Esophagus squamous epithelium (tissue), 5 donors: ENCODE data around the gene PHLDB2. TPM values are rescaled to one million over a fixed set of nuclear protein-coding genes. Genes with fewer than 3 reads are reported as not detected.

Experiments used
- DNase-seq: peaks from one replicate; lab custom pipeline; 2025; lab: John Stamatoyannopoulos, UW
- H3K27ac ChIP-seq, 4 donors: fragments of 200-600 bp; sonication (generic); one replicate each; pipeline ENCODE4 v1.5.1; 2016 to 2019; ENCODE audit warnings: mild to moderate bottlenecking in 1 of 4
- H3K27me3 ChIP-seq, 4 donors: fragments of 200-600 bp; sonication (generic); 1 replicate in 3 of 4; 2 replicates in 1 of 4; pipeline versions ENCODE4 v1.5.1 to v1.6.0; 2017 to 2021; ENCODE audit warnings: antibody characterized with exemption in 1 of 4
- H3K36me3 ChIP-seq, 3 donors: fragments of 200-600 bp; sonication (generic); one replicate each; pipeline ENCODE4 v1.5.1; 2016 to 2019
- H3K4me1 ChIP-seq, 3 donors: fragments of 200-600 bp; sonication (generic); one replicate each; pipeline ENCODE4 v1.5.1; 2017 to 2019
- H3K4me3 ChIP-seq, 4 donors: fragments of 200-600 bp; sonication (generic); 1 replicate in 3 of 4; 2 replicates in 1 of 4; pipeline ENCODE4 v1.5.1; 2016 to 2019; ENCODE audit warnings: mild to moderate bottlenecking in 2 of 4, moderate library complexity in 1 of 4
- H3K9me3 ChIP-seq, 3 donors: fragments of 200-600 bp; sonication (generic); one replicate each; pipeline ENCODE4 v1.5.1; 2016 to 2019
- CTCF ChIP-seq, 6 experiments: fragments of 450-650 bp in 4 of 6; fragments of 200-600 bp in 2 of 6; sonication (generic) in 2 of 6; IDR thresholded peaks; one replicate each; pipeline ENCODE4 v1.5.1; 2016 to 2019; ENCODE audit warnings: antibody characterized with exemption in 6 of 6, mild to moderate bottlenecking in 4 of 6, moderate library complexity in 4 of 6
- POLR2A ChIP-seq, 4 donors: fragments of 450-650 bp; IDR thresholded peaks; one replicate each; pipeline ENCODE4 v1.6.1; 2017; ENCODE audit warnings: antibody characterized with exemption in 4 of 4, mild to moderate bottlenecking in 4 of 4, moderate library complexity in 3 of 4
- WGBS, 2 donors: methylation state at CpG; one replicate each; pipeline ENCODE4 v1.1.5; 2018; 5-methylcytosine and 5-hydroxymethylcytosine counted together
- intact Hi-C: fragments of 100-400 bp; cut with DNase I; formaldehyde crosslinking; loops from one replicate; pipeline ENCODE4 v1.15.0; 2022
- total RNA-seq, 4 donors: library from RNA; depleted of rRNA; stranded (reverse); fragments of >200 nt; gene quantifications; one replicate each; pipeline ENCODE4 v1.1.0, GENCODE V29; 2016
- donor health status: DM: yes; HTN: yes; CAD: no.

PHLDB2 gene
- total RNA-seq, 4 donors from 2014 or later, result 5.6 to 37.8 (median 19.2) TPM

GRCh38 chr3:111949712-111950111, 90.6 kb downstream of the PHLDB2 start:
- Histone ChIP-seq H3K36me3 (peaks cover 0 to 21% (median 4%) of the 10 kb centered on the region in 3 donors), H3K9me3 (no peaks in the 10 kb centered on the region), H3K27ac (no peak overlapping the region), H3K4me3 (no peak overlapping the region), H3K27me3 (no peaks in the 10 kb centered on the region), H3K4me1 (peaks cover 0 to 12% (median 3%) of the 10 kb centered on the region in 3 donors)
- DNase-seq, result no peak
- 78 to 92% methylated on average over 3 of the region's 3 CpGs for WGBS, 2 donors
- TF ChIP-seq CTCF (IDR thresholded peaks at IDR 0.05), result no peak
- intact Hi-C loops, result no loop called here

- DNase-seq, result no peak
- no peak for TF ChIP-seq CTCF (IDR thresholded peaks at IDR 0.05)
- no peak for TF ChIP-seq POLR2A (IDR thresholded peaks at IDR 0.05)
- intact Hi-C loops, result no loop called here
- peaks cover 0 to 24% (median 4%) of the 10 kb centered on the region in 3 donors for H3K36me3 ChIP-seq
- H3K27me3 ChIP-seq, result no peaks in the 10 kb centered on the region
- H3K9me3 ChIP-seq, result no peaks in the 10 kb centered on the region
- H3K27ac ChIP-seq, result no peak overlapping the region
- peaks cover 0 to 13% (median 3%) of the 10 kb centered on the region in 3 donors for H3K4me1 ChIP-seq
- H3K4me3 ChIP-seq, result no peak overlapping the region
- WGBS, 2 donors, result 86 to 88% methylated on average over 2 of the region's 2 CpGs
These were observed 92.0 kb downstream of the PHLDB2 start for GRCh38 chr3:111951032-111951431.

DNA sequence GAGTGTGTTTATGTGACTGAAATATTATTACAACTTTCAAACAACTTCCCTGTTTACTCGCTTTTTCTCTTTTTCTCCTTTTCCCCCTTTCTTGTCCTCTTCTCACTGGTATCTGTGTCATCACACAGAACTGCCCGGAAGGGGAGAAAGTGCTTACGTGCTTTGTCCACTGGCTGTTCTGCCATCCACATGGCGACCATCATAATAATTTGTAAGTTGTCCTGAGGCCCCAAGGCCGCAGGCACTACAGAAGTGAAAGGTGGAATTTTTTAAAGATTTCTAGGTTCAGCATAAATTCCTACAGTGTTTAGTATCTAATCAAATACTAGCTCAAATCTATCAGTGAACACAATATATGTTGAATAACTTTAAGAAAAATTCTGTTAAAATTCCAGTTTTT, 93.0 kb downstream of the PHLDB2 start:
- DNase-seq, result no peak
- Histone ChIP-seq H3K4me1 (peaks cover 0 to 9% (median 3%) of the 10 kb centered on the region in 3 donors), H3K9me3 (no peaks in the 10 kb centered on the region), H3K27ac (no peak overlapping the region), H3K4me3 (no peak overlapping the region), H3K36me3 (peaks cover 0 to 24% (median 4%) of the 10 kb centered on the region in 3 donors), H3K27me3 (no peaks in the 10 kb centered on the region)
- WGBS, 2 donors, result 88 to 94% methylated on average over 5 of the region's 5 CpGs
- intact Hi-C loops, result no loop called here
- TF ChIP-seq POLR2A (IDR thresholded peaks at IDR 0.05) (no peak), CTCF (IDR thresholded peaks at IDR 0.05) (no peak)

- Histone ChIP-seq H3K4me1 (peaks cover 0 to 8% (median 0%) of the 10 kb centered on the region in 3 donors), H3K9me3 (no peaks in the 10 kb centered on the region), H3K36me3 (peaks cover 0 to 24% (median 4%) of the 10 kb centered on the region in 3 donors), H3K27me3 (no peaks in the 10 kb centered on the region), H3K27ac (no peak overlapping the region), H3K4me3 (no peak overlapping the region)
- intact Hi-C loops, result no loop called here
- TF ChIP-seq POLR2A (IDR thresholded peaks at IDR 0.05), result no peak
- TF ChIP-seq CTCF (IDR thresholded peaks at IDR 0.05), result no peak
- no peak for DNase-seq
- 86 to 94% methylated on average over 6 of the region's 6 CpGs for WGBS, 2 donors
These were observed 93.9 kb downstream of the PHLDB2 start for GRCh38 chr3:111952866-111953450.

- Histone ChIP-seq H3K36me3 (peaks cover 0 to 19% (median 0%) of the 10 kb centered on the region in 3 donors), H3K4me3 (no peak overlapping the region), H3K27ac (no peak overlapping the region), H3K9me3 (no peaks in the 10 kb centered on the region), H3K27me3 (no peaks in the 10 kb centered on the region), H3K4me1 (peaks cover 0 to 8% (median 0%) of the 10 kb centered on the region in 3 donors)
- WGBS, 2 donors, result 40 to 65% methylated on average over 6 of the region's 6 CpGs
- no peak for DNase-seq
- TF ChIP-seq CTCF (IDR thresholded peaks at IDR 0.05) (no peak), POLR2A (IDR thresholded peaks at IDR 0.05) (no peak)
- intact Hi-C loops, result no loop called here
These were observed 95.3 kb downstream of the PHLDB2 start for GRCh38 chr3:111954228-111954990.
